Fibroblast of skin of right biceps (primary cell): ENCODE data around the gene AKIRIN2.

Source experiments
- DNase-seq: peaks from one replicate; pipeline ENCODE4 v3.0.0-alpha.2; 2013

Gene AKIRIN2

DNA sequence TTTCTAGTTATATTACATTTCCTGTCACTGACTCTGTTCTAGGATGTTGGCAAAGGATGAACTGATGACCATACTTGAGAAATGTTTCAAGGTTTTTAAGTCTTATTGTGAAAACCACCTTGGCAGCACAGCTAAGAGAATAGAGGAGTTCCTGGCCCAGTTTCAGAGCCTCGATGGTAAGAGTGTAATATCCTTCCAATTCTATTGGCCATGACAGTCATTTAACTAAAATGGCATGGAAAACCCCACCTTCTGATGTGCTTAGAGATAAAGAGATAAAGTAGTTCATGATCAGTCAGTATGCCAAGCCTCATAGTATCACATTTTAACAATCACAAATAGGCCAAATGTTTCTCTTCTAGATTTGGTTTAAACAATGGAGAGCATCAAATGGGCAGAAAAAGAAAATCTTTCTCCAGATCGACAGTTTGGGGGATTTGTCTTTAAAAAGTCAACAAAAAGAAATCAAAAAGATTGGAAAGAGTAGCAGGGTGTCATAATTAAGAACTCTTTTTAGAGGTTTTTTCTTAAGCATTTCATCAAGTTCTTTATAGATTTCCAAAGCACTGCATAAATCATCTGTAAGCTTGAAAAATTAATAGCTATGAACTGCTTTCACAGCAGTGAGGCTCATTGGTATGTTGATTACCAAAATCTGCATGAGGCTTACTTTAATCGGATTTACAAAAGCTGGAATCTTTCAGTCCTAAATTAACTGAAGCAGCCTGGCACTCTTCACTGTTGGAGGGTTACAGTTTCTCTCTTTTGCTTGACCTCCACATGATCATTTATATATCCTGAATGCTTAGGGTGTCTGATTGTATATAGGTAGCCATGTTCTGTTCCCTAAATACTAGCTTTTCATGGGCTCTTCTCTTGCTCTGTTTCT lies 48.7 kb downstream of the AKIRIN2 start:
- no peak for DNase-seq

DNA sequence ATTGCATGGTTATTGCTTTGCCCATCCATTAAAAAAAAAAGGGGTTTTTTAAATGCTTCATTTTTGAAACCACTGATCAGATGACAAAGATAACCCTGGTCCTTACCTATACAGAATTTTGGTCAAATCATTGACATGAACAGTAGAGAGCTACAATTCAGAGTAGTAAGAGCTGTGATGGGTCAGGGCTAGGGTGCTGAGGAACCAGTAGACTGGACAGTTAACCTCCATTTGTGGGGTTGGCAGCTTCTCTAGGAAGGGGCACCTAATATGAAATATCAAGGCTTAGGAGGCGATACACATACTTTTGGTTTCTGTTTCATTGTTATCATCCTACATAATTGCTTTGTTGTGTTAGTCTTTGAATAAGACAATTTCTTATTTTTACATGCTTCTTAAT lies 57.0 kb downstream of the AKIRIN2 start:
- DNase-seq: no peak

DNA sequence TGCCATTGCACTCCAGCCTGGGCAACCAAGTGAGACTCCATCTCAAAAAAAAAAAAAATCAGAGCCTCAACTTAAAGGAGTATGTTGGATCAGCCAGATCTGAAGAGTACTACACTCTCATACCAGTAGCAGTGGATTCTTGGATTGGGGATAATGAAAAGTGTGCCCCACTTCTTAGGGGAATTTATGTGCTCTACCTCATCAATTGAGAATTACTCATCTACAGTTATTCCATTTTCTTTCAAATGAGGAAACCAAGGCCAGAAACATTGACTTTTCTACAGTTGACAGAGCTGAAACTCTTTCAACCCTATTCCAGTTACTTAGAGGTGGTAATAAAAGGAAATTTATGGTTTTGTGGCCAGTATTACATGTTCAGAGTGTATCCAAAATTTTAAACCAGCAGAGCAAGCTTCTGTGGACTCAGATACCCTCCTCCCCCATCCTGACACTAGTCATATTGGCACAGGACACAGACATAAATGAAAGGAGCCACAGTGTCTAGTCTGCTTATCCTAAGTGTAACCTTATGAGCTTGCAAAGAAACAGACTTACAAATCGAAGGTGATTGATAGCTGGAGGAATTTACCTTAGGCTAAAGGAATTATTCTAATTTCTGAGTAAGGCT lies 60.9 kb downstream of the AKIRIN2 start:
- DNase-seq: no peak

DNA sequence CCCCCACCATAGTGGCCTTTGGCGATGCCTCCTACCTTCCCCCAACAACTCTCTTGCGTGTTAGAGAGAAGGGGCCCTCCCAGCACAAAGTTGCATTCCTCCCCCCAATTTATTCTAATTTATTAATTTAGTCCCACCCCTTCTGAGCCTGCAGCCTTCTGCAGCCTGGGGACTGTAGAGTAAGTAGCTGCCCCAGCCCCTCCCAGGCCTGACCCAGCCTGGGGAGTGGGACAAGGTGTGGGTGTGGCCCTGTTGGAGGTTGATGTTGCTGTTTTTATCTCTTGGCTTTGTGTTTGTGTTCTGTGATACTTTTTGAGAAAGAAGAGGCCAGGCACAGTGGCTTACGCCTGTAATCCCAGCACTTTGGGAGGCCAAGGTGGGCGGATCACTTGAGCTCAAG lies 62.7 kb downstream of the AKIRIN2 start:
- DNase-seq: no peak

DNA sequence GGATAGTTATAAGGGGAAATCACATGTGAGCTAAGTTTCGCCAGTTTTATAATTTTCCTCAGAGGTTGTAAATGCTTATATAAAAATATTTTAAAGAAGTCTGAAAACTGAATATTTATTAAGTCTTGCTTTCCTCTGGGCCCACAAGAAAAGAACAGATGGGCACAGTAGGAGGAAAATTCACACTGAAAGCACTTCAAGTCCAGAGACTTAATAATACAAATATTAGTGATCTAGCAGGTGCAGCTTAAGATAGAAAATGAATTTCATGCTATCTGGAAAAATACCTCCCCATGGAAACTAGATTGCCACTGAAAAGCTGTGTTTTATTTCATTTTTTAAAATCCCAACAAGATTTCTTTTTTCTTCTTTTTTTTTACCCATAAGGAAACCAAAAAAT lies 64.9 kb downstream of the AKIRIN2 start:
- no peak for DNase-seq

DNA sequence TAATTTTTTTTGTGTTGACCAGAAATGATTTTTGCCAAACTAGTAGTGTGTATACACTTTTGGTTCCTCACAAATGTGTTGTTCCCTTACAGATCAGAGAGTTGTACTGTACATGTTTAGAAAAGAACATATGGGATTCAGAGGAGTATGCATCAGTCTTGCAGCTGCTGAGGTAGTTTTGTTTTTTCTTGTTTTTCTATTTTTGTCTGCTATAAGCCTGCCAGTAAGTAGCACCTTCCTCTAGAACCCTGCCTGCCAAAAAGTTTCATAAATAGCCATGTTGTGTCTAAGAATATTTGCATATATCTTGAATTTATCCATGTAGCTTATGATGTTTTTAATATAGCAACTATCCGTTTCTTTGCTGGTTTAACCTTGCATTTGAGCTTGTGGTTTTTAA lies 65.7 kb downstream of the AKIRIN2 start:
- DNase-seq: no peak

DNA sequence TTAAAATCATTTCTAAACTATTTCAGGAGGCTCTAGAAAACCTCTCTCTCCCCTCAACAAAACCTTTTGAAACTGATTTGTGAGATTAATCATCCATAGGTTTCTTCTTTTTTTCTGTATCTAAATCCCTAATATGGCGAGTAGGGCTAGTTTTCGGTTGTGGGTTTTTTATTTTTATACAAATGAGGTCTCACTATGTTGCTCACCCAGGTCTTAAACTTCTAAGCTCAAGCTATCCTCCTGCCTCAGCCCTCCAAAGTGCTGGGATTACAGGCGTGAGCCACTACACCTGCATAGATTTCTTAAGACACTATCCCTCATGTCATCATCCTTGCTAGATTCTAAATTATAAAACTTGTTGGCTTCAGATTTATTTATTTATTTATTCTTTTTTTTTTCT lies 68.2 kb downstream of the AKIRIN2 start:
- DNase-seq: no peak

DNA sequence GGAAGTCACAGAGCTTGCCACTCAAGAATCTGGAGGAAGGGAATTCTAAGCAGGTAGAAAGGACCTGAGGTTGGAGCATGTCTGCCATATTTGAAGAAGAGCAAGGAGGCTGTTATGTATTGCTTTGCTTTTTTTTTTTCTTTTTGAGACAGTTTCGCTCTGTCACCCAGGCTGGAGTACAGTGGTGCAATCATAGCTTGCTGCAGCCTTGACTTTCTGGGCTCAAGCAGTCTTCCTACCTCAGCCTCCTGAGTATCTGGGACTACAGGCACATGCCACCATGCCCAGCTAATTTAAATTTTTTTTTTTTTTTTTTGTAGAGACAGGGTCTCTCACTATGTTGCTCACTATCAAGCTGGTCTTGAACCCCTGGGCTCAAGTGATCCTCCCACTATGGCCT lies 71.3 kb downstream of the AKIRIN2 start:
- DNase-seq: no peak

DNA sequence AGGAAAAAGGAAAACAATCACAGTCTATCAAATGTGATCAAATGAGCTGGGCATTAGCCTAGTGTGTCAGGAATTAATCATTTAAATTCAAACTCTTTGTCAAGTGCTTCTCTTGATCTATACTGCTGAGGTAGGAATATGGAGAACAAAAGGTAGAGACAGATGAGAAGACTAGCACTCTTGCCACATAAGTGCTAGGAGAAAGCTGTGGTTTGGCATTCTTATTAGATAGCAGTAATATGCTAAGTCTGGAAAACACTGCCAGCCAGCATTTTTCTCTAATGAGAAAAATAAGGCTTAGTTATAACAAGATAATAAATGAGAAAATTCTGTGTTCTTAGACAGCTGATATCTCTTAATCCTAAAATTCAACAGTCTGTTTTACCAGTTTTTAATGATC lies 73.2 kb downstream of the AKIRIN2 start:
- peak; percentile 2 for DNase-seq

DNA sequence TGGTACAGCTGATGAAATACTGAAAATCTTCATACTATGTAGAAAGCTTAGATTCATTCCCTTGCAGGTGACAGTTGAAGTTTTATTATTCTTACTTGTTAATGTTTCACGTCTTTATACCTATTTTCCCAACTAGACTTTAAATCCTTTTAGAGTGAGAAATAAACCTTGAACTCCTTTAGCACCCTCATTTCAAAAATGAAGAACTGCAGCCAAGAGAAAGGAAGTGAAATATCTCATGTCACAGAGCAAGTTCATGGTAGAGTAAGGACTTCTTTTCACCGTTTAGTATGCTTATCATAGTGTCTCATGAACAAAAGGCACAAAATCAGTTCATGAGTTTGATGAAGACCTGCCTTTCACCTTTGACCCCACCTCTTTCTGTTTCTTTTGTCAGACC lies 73.6 kb downstream of the AKIRIN2 start:
- DNase-seq: no peak
